Mononuclear cell (primary cell): ENCODE data around the gene HDAC4. TPM values are rescaled to one million over a fixed set of nuclear protein-coding genes. Genes with fewer than 3 reads are reported as not detected.

ENCODE experiments used
- H3K27me3 ChIP-seq: 2 replicates; pipeline ENCODE4 v1.6.0; 2011; ENCODE audit warnings: low read length, control low read depth; ENCODE audit not compliant: insufficient read depth
- H3K4me1 ChIP-seq: 2 replicates; pipeline ENCODE4 v1.5.1; 2011; ENCODE audit warnings: mild to moderate bottlenecking, low read length, control low read depth; ENCODE audit not compliant: insufficient read depth
- H3K4me3 ChIP-seq: 2 replicates; pipeline ENCODE4 v1.5.1; 2011; ENCODE audit warnings: mild to moderate bottlenecking, low read length, moderate library complexity
- H3K9me3 ChIP-seq: 2 replicates; pipeline ENCODE4 v1.5.1; 2011; ENCODE audit warnings: low read depth, mild to moderate bottlenecking, control low read depth, low read length
- total RNA-seq: library from RNA; depleted of rRNA; stranded (reverse); fragments of >200 nt; gene quantifications from one replicate; pipeline ENCODE4 v1.2.3, GENCODE V29; 2012

Gene HDAC4
- total RNA-seq, 1 donor: 27.7 TPM

GRCh38 chr2:239004274-239005015 is 396.4 kb downstream of the HDAC4 start:
- no peaks in the 10 kb centered on the region for H3K27me3 ChIP-seq

GRCh38 chr2:239003624-239004273 is 397.1 kb downstream of the HDAC4 start:
- Histone ChIP-seq H3K4me1 (no peaks in the 10 kb centered on the region), H3K9me3 (no peaks in the 10 kb centered on the region), H3K4me3 (no peak overlapping the region), H3K27me3 (no peaks in the 10 kb centered on the region)

More at GRCh38 chr2:239004274-239005015, 396.4 kb downstream of the HDAC4 start:
- H3K4me1 ChIP-seq: no peaks in the 10 kb centered on the region
- no peak overlapping the region for H3K4me3 ChIP-seq
- no peaks in the 10 kb centered on the region for H3K9me3 ChIP-seq

DNA sequence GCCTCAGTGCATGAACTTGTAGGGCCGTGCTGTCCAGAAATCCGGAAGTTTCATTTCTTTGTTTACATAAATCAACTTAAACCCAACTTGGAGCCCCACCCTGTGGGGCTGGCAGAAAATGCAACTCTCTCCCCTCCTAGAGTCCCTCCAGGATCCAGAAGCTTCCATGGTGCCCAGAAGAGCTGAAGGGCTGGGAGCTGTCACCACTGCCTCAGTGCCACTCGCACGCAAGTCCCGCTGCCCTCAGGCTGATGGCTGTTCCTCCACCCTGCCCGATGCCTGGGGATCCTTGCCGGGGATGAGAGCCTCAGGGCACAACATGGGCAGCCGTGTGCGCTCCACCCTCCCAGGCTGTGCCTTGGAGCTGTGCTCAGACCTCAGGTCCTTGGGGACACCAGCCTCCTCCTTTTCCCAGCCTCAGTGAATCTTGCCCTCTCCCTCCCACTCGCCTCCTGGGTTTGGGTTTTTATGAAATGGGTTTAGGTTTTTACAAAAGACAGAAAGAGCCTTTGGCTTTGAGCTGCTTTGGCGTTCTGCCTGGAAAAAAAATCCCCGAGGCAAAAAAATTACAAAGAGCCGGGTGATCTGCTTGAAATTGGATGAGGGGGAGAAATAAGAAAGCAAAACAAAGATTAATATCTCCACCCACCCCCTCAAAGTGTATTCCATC is 397.7 kb downstream of the HDAC4 start:
- Histone ChIP-seq H3K9me3 (no peaks in the 10 kb centered on the region), H3K4me3 (no peak overlapping the region), H3K27me3 (no peaks in the 10 kb centered on the region), H3K4me1 (no peaks in the 10 kb centered on the region)

DNA sequence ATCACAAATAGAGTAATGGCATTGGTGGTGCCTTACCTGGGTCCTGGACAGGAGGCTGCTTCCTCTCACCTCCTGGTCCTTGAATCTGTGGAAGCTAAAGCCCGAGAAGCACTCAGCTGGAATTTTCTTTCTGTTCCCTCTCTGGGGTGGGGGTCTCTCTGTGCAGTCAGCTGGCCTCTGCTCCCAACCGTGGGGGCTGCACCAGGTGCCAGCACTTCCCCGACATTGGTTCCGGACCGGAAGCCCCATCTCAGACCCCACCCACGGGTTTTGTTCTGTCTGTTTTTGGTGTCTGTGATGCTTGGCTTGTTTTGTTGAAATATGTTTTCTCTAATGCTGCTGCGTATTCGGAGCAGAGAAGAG is 398.2 kb downstream of the HDAC4 start:
- no peaks in the 10 kb centered on the region for H3K4me1 ChIP-seq
- no peaks in the 10 kb centered on the region for H3K9me3 ChIP-seq
- H3K4me3 ChIP-seq: no peak overlapping the region
- no peaks in the 10 kb centered on the region for H3K27me3 ChIP-seq

DNA sequence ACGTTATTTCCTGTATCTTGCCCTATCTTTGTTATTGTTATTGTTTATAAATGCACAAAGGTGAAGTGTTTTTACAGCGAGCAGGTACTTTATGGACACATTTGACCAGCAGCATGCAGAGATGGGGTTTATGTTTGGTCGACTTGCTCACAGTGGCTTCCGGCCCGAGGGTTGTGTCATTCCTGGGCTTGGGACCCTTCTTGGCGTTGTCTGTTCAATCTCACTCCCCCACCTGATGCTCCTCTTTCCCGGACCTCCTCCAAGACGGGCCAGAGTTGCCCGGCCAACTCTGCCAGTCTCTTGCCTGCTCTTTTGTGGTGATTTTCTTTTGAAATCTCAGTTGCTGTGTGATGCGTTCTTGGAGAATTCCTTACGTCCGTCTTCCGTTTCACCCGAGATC is 399.0 kb downstream of the HDAC4 start:
- no peaks in the 10 kb centered on the region for H3K9me3 ChIP-seq
- H3K27me3 ChIP-seq: no peaks in the 10 kb centered on the region
- H3K4me1 ChIP-seq: no peaks in the 10 kb centered on the region
- H3K4me3 ChIP-seq: no peak overlapping the region

GRCh38 chr2:239000500-239001073 is 400.2 kb downstream of the HDAC4 start:
- H3K4me1 ChIP-seq: no peaks in the 10 kb centered on the region
- H3K4me3 ChIP-seq: no peak overlapping the region
- H3K27me3 ChIP-seq: no peaks in the 10 kb centered on the region
- H3K9me3 ChIP-seq: no peaks in the 10 kb centered on the region

- no peak overlapping the region for H3K4me3 ChIP-seq
- no peaks in the 10 kb centered on the region for H3K4me1 ChIP-seq
- H3K9me3 ChIP-seq: no peaks in the 10 kb centered on the region
- H3K27me3 ChIP-seq: no peaks in the 10 kb centered on the region
Observed at GRCh38 chr2:239000089-239000488, 400.7 kb downstream of the HDAC4 start.

GRCh38 chr2:238999291-238999741 is 401.5 kb downstream of the HDAC4 start:
- Histone ChIP-seq H3K4me3 (no peak overlapping the region), H3K27me3 (no peaks in the 10 kb centered on the region), H3K9me3 (no peaks in the 10 kb centered on the region), H3K4me1 (no peaks in the 10 kb centered on the region)

- Histone ChIP-seq H3K27me3 (no peaks in the 10 kb centered on the region), H3K4me1 (no peaks in the 10 kb centered on the region)
Observed at GRCh38 chr2:238998801-238999200, 402.0 kb downstream of the HDAC4 start.

More at GRCh38 chr2:238998801-238999200, 402.0 kb downstream of the HDAC4 start:
- no peaks in the 10 kb centered on the region for H3K9me3 ChIP-seq
- no peak overlapping the region for H3K4me3 ChIP-seq
